ENCODE data around the gene MFNG. TPM values are rescaled to one million over a fixed set of nuclear protein-coding genes. Genes with fewer than 3 reads are reported as not detected.

MFNG gene
- total RNA-seq, 1 donor from 2014 or later = 53.5 TPM

GRCh38 chr22:37428649-37429586, 57.3 kb downstream of the MFNG start:
- Histone ChIP-seq H3K27ac (no peak overlapping the region), H3K27me3 (peaks cover 52% of the 10 kb centered on the region), H3K9me3 (no peaks in the 10 kb centered on the region), H3K4me3 (no peak overlapping the region), H3K4me1 (no peaks in the 10 kb centered on the region), H3K36me3 (no peaks in the 10 kb centered on the region)
- ATAC-seq (peak; percentile 49), DNase-seq (no peak)
- peak; percentile 66 for TF ChIP-seq CTCF (IDR thresholded peaks at IDR 0.05)
- intact Hi-C loops (cut with DNase I) = no loop called here

- H3K4me1 ChIP-seq = no peaks in the 10 kb centered on the region
- H3K27me3 ChIP-seq = peaks cover 61% of the 10 kb centered on the region
- H3K36me3 ChIP-seq = no peaks in the 10 kb centered on the region
- no peak for TF ChIP-seq CTCF (IDR thresholded peaks at IDR 0.05)
- intact Hi-C loops (cut with DNase I) = no loop called here
- H3K27ac ChIP-seq = no peak overlapping the region
- ATAC-seq = no peak
- DNase-seq = no peak
- H3K4me3 ChIP-seq = peak overlapping the region; percentile 39
- no peaks in the 10 kb centered on the region for H3K9me3 ChIP-seq
These were observed 58.2 kb downstream of the MFNG start for GRCh38 chr22:37427711-37428635.

DNA sequence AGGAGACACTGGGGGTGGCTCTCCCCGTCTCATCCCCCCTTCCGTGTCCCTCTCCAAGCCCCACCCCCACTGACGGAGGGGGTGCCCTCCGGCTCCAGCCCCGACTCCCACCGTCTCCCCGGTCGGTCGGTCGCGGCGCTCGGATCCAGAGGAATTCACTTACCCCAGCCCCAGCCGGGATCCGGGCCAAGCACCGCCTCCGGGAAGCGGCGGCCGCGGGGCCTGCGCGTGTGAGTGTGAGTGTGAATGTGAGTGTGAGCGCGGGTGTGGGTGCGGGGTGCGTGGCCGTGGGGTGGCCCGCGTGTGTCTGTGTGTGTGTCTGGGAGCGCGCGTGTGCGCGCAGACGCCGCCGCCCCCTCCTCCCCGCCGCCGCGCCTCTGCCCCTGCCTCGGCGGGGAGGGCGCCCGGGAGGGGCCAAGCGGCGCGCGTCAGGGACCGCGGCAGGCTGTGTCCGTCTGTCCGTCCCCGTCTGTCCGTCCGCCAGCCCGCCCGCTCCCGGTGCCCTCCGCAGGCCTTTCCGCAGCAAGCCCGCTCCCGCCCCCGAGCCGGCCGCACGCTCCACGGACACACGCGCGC, 59.0 kb downstream of the MFNG start, which contains the start of gene ELFN2:
Gene ELFN2, minus strand, starts transcription at position 345 of the 576 bp plus-strand sequence. CDS start 51,945 bp downstream, outside the sequence.
- ATAC-seq = peak; percentile 7
- no peak within 1 kb of the TSS for H3K27ac ChIP-seq
- no peaks in the 10 kb centered on the region for H3K4me1 ChIP-seq
- H3K9me3 ChIP-seq = no peaks in the 10 kb centered on the region
- H3K4me3 ChIP-seq = peak within 1 kb of the TSS; percentile 39
- H3K27me3 ChIP-seq = peaks cover 64% of the 10 kb centered on the region
- H3K36me3 ChIP-seq = no peaks in the 10 kb centered on the region
- DNase-seq = no peak
- no peak for TF ChIP-seq CTCF (IDR thresholded peaks at IDR 0.05)
- intact Hi-C loops (cut with DNase I) = no loop called here

DNA sequence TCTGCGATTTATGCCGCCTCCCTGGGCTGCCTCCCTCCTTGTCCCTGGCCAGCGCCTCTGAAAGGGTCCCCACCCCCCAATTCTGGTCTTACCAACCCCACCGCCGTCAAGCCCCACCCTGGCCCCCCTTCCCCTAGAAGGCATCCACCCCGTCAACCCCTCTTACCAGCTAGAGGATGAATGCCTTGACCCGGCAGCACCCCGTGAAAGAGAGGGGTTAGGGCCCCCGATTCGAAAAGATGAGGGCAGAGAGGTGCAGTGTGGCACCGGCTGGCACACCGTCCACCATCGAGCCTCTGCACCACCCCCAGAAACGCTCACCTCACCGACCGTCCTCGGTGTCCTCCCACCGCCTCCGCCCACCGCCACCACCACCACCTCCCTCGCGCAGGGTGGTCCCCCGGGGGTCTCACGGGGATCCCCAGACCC, 59.5 kb downstream of the MFNG start:
- TF ChIP-seq CTCF (IDR thresholded peaks at IDR 0.05) = no peak
- Histone ChIP-seq H3K9me3 (no peaks in the 10 kb centered on the region), H3K27ac (no peak overlapping the region), H3K27me3 (peaks cover 64% of the 10 kb centered on the region), H3K4me3 (no peak overlapping the region), H3K4me1 (no peaks in the 10 kb centered on the region), H3K36me3 (no peaks in the 10 kb centered on the region)
- DNase-seq (no peak), ATAC-seq (no peak)
- intact Hi-C loops (cut with DNase I) = no loop called here

All from upper lobe of right lung (tissue), 1 donor.